AG10803 (cell line): ENCODE results near the gene CD48.

Experiments
- DNase-seq: peaks from one replicate; pipeline ENCODE4 v3.0.0; 2010; ENCODE audit warnings: low read depth
- H3K4me3 ChIP-seq: 2 replicates; pipeline ENCODE4 v1.5.1; 2011; ENCODE audit warnings: mild to moderate bottlenecking, low read length, control low read depth
- CTCF ChIP-seq: conservative IDR thresholded peaks from 2 replicates; pipeline ENCODE4 v1.5.1; 2011; ENCODE audit warnings: mild to moderate bottlenecking, low read length, control low read depth, inconsistent platforms

CD48 gene

GRCh38 chr1:160638540-160638857 is 73.1 kb downstream of the CD48 start:
- no peak overlapping the region for H3K4me3 ChIP-seq
- no peak for DNase-seq
- no peak for TF ChIP-seq CTCF

GRCh38 chr1:160637821-160638539 is 73.6 kb downstream of the CD48 start:
- no peak for TF ChIP-seq CTCF
- no peak overlapping the region for H3K4me3 ChIP-seq
- DNase-seq, result no peak

- no peak for TF ChIP-seq CTCF
- H3K4me3 ChIP-seq, result no peak overlapping the region
- no peak for DNase-seq
These were observed 74.6 kb downstream of the CD48 start for GRCh38 chr1:160637065-160637464.

GRCh38 chr1:160636547-160636946 is 75.1 kb downstream of the CD48 start:
- DNase-seq, result no peak
- no peak overlapping the region for H3K4me3 ChIP-seq
- TF ChIP-seq CTCF, result no peak

- no peak overlapping the region for H3K4me3 ChIP-seq
- DNase-seq, result no peak
- no peak for TF ChIP-seq CTCF
These were observed 75.5 kb downstream of the CD48 start for GRCh38 chr1:160636076-160636475.

GRCh38 chr1:160634543-160635491 is 76.8 kb downstream of the CD48 start:
- TF ChIP-seq CTCF, result no peak
- DNase-seq, result no peak
- H3K4me3 ChIP-seq, result no peak overlapping the region
